NB4 (cell line): ENCODE data around the gene BST1.

Experiments
- MAX ChIP-seq: IDR thresholded peaks from 2 replicates; pipeline ENCODE4 v1.6.1; 2011; ENCODE audit warnings: low read depth, low read length
- POLR2A ChIP-seq: IDR thresholded peaks from 2 replicates; pipeline ENCODE4 v1.6.1; 2011; ENCODE audit warnings: mild to moderate bottlenecking; ENCODE audit not compliant: insufficient read length; ENCODE audit errors: extremely low read depth
- TF ChIP-seq, protein P1 (sequence below): IDR thresholded peaks from one replicate; pipeline ENCODE4 v1.5.1; 2012; ENCODE audit warnings: low read depth, low read length

- TF ChIP-seq, protein P1, sequence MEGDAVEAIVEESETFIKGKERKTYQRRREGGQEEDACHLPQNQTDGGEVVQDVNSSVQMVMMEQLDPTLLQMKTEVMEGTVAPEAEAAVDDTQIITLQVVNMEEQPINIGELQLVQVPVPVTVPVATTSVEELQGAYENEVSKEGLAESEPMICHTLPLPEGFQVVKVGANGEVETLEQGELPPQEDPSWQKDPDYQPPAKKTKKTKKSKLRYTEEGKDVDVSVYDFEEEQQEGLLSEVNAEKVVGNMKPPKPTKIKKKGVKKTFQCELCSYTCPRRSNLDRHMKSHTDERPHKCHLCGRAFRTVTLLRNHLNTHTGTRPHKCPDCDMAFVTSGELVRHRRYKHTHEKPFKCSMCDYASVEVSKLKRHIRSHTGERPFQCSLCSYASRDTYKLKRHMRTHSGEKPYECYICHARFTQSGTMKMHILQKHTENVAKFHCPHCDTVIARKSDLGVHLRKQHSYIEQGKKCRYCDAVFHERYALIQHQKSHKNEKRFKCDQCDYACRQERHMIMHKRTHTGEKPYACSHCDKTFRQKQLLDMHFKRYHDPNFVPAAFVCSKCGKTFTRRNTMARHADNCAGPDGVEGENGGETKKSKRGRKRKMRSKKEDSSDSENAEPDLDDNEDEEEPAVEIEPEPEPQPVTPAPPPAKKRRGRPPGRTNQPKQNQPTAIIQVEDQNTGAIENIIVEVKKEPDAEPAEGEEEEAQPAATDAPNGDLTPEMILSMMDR = no peak
- TF ChIP-seq MAX (no peak; the same call in 1 of the 2 replicates), POLR2A (peak; percentile 26)
Observed at GRCh38 chr4:15778289-15779241, 75.7 kb downstream of the BST1 start, which contains the start of gene CD38.
